Middle frontal gyrus (tissue), 1 donor: ENCODE measurements around the gene PLPP7.
A peak's percentile ranks its signal among the peaks of the same experiment; 100 is the strongest.
"Not testable (repeated sequence)": the region's sequence is repeated elsewhere in the genome, so short reads cannot be mapped to it uniquely, and the experiment has no call there.

Experiments
- DNase-seq: peaks from one replicate; pipeline ENCODE4 v3.0.0-alpha.2; 2015; ENCODE audit warnings: low spot score; ENCODE audit errors: extremely low spot score

PLPP7 gene

DNA sequence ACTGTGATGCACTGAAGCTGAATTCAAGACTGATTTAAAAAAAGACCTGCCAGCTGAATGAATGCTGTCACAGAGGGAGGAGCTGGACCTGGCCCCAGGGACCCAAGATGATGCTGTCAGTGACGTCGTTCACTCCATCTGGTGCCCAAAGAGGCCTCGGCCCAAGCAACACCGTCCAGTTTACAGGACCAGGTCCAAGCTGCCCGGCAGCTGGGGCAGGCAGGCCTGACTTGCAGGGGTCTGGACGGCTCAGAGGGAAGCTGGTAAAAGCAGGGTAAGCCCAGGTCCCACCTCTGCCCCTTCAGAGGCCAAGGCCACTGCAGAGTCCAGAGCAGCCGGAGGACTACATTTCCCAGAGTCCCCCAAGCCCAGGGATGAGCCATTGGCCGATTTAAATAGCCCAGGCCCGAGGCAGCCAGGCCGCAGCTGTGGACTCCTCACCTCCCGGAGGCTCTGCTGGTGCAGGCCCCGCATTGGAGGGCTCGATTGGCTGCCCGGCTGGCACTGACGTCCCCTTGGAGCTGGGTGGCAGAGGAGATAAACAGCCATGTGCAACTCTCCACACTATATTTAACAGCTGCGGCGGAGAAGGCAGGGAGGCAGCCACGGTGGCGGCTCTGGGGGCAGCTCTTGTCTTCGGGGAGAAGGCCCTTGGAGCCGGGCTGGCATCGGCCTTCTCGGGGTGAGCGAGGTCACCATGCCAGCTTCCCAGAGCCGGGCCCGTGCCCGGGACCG lies at the start of gene PLPP7:
Gene PLPP7, plus strand, starts transcription at position 423 of the 735 bp plus-strand sequence. Its CDS starts 275 bp downstream, at position 698.
- DNase-seq, result peak; percentile 82

DNA sequence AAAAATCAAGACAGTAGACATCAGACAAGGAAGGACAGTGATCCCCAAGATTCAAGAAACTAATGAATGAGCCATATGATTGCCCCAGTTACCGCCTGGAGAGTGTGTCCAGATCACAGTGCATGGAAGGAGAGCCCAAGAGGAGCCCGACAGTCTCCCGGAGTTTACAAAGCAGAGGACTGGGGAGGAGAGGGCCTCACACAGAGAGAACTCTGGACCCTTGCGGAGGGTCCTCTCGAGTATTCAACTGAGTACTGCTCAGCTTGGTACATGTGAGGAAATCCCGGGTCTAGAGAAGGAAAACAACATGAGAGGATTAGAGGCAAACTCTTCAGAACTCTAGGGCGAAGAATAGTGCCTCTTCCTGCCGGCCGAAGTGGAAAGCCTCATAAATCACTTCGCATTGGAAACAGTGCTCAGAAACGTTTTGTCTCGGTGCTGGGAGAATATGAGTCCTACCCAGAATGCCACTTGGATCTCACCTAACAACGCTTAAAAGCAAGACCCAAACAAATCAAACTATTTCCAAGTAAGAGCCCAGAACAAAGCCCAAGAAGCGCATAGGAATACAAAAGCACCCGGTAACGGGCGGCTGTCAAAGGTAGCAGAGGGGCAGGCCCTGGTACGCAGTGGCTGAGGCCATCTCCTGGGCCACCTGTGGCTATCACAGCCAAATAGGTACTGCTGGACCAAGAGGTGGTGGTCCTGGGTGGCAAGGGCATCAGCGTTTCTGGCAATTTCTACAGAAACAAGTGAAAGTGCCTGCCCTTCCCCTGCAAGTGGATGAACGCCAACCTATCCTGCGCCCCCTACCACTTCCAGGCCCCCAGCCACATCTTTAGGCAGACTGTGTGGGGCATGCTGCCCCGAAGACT lies 49.2 kb upstream of the PLPP7 start:
- DNase-seq, result no peak

DNA sequence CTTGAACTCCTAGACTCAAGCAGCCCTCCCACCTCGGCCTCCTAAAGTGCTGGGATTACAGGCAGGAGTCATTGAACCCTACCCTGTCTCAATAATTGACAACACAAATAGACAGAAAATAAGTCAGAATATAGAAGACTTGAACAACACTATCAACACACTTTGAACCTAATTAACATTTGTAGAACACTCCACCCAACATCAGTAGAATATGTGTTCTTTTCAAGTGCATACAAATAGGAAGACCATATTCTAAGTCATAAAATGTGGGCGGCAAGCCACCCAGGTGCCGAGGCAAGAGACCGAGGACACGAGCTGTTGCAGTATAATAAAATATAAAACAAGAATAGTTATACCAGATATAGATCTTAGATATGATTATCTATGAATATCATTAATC lies 45.2 kb upstream of the PLPP7 start:
- not testable (repeated sequence) for DNase-seq

DNA sequence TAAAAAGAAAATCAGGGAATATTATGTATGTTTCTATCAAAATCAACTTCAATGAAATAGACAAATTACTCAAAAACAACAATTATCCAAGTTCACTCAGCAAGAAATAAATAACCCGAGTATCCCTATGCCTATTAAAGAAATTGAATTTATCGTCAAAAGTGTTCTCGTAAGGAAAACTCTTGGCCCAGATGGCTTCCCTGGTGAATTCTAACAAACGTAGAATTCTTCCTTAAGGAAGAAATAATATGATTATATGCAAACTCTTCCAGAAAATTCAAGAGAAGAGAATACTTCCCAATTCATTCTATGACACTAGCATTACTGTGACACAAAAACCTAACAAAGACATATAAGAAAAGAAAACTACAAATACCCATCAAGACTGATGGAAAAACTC lies 42.9 kb upstream of the PLPP7 start:
- no peak for DNase-seq

DNA sequence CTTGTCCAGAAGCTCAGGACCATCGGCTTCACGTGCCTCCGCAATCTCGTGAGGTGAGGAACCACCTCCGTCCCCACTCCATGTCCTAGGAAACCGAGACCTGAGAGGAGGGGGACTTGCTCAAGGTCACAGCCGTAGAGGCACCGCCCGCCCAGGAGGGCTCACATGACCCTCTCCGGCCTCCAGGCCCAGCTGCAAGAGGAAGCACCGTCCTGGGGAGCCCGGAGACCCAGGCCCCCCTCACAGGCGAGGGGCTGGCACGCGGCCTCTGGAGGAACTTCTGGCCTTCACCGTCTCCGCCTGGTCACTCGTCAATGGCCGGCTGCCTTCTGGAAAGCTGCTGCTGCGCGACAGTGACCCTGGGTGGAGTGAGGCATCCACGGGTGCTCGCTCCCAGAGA lies 37.4 kb upstream of the PLPP7 start:
- no peak for DNase-seq

DNA sequence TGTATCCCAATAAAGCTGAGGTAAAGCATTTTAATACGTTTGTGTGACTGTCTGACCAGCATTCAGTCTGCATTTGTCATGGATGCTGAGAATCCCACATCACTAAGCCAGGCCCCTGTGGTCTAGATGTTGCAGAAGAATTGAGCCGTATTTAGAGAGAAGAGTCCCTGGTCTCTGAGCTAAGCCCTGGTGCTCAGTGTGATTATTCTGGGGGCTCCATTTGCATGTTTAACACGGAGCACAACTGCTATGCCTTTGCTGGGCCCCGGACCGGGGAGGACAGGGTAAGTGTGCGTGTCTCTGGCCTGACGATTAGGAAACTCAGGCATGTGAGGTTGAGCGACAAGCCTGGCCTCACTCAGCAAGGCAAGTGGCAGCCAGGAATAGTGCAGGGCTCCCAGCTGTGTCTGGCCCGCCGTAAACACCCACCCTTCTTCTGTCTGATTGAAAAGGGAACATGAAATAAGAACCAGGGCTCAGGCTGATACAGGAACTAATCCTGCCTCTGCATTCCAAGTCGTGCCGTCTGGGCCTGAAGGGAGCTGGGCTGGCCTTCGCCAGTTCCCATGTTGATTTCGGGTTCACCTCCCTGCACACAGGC lies 35.5 kb upstream of the PLPP7 start:
- no peak for DNase-seq

DNA sequence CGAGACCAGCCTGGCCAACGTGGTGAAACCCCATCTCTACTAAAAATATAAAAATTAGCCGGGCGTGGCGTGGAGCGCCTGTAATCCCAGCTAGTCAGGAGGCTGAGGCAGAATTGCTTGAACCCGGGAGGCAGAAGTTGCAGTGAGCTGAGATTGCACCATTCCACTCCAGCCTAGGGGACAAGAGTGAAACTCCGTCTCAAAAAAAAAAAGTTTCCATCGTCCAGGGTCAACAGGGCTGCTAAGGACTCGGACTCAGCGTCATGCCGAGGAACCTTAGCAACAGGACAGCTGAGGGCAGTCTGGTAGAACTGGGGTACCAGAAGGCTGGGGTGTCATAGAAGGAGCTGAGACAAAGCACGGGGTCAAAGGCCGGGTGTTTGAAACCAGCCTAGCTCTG lies 34.9 kb upstream of the PLPP7 start:
- no peak for DNase-seq

DNA sequence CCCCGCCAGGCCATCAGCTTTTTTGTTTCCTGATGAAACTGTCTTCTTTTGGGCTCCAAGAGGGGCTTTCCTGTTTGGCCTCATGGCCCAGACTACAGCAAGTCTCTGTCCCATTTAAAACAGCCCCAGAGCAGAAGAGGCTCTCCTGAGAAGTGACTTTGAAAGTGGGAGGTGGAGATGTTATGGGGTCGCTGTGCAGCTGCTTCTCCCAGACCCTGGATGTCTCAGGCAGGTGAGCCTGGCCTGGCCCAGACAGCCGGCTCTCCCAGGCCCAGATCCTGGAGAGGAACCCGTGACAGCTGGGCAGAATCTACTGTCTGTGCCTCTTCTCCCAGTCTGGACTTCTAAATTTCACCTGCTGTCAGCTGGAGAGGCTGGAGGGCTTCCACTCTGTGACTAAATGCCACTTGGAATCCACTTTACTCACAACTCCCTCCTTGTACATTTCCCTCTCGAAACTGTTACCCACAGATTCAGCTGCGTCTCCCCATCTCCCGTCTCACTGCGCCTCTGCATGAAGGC lies 33.8 kb upstream of the PLPP7 start:
- no peak for DNase-seq

DNA sequence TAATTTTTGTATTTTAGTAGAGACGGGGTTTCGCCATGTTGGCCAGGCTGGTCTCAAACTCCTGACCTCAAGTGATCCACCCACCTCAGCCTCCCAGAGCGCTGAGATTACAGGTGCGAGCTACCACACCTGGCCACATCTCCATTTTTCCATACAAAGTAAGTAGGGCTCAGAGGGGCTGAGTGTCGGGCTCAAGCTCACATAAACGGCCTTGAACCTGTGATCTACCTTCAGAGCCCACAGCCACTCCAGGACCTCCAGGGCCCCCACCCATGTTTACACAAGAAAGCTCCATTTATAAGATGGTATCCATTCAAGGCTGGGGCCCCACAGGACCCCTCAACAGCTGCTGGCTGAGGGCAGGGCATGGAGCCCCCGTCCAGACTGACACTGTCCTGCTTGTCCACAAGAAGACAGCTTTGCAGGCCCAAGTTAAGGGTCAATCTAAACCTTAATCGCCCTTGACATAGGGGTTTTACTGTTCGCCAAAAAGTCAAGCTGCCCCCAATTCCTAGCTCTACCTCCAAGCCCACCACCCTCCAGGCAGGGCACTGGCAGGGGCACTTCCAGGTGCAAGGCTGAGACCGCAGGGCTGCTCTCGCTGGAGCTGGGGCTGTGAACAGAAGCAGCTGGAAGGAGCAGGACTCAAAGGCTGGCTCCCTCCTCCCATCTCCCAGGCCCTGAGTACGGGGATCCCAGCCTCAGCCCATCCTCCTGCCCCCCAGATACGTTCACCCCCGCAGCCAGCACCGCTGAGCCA lies 32.1 kb upstream of the PLPP7 start:
- DNase-seq, result no peak

DNA sequence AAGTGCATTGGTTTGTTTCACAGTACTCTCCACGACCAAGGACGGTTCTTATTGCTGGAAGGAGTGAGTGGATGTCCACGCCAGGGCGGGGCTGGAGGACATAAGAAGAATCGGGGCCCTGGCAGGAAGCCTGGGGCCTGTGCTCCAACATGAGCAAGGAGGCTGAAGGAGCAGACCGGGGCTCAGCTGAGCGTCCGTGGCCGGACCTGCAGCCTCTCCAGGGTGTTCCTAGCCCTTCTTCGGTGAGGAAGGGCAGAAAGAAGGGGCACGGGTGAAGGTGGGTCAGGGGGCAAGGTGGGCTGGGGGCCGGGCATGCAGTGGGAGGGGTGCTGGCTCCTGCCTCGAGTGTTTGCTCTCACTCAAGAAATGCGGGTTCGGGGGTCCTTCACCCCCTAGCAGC lies 31.3 kb upstream of the PLPP7 start:
- no peak for DNase-seq

DNA sequence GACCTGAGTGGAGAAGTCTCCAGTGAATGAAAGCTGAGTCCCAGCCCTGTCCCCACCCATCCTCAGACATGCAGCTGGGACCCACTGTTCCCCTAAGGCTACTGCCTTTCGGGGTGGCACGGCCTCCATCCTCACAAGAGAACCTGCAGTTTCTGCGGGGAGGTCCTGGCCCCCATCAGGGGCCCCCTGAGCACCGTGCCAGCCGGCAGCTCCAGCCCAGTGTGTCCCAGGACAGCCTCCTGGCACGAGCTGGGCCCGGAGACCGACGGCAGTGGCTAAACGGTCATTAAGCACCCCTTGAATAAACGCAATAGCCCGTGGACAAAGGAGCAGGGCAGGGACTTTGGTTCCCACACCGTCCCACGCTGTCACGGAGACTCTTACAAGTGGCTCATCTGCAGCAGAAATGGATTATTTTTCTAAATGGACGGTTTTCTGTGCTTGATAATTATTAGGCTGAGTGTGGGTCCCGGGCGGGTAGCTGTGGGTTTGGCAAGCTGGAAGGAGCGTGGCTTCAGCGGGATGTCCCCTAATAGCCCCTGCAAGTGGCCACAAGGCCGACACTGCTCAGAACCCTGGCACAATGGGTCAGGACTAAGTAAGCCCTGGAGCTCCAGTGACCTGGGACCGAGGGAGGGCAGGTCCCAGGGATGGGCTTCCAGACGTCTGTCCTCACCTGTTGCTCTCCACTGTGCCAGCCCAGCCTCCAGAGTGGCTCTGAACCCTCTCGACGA lies 30.7 kb upstream of the PLPP7 start:
- DNase-seq, result no peak

DNA sequence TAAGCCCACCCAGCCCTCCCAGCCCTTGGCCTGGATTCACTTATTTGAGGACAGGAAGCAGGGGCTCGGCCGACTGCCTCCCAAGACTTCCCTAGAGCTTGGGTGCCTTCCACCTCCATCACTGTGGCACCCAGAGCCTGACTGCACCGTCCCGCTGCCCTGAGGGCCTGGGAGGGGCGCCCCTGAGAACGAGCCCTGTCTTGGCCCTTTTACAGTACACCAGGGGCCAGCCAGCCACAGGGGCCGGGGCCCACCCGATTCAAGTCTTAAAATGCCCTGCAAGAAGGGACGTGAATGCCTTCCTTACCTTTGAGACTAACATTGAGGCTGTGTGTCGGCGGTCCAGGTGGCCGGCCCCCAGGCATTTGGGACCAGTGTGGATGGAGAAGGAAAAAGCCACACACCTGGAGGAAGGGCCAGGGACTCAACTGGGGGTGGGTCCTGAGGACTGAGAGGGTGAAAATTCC lies 30.1 kb upstream of the PLPP7 start:
- no peak for DNase-seq

DNA sequence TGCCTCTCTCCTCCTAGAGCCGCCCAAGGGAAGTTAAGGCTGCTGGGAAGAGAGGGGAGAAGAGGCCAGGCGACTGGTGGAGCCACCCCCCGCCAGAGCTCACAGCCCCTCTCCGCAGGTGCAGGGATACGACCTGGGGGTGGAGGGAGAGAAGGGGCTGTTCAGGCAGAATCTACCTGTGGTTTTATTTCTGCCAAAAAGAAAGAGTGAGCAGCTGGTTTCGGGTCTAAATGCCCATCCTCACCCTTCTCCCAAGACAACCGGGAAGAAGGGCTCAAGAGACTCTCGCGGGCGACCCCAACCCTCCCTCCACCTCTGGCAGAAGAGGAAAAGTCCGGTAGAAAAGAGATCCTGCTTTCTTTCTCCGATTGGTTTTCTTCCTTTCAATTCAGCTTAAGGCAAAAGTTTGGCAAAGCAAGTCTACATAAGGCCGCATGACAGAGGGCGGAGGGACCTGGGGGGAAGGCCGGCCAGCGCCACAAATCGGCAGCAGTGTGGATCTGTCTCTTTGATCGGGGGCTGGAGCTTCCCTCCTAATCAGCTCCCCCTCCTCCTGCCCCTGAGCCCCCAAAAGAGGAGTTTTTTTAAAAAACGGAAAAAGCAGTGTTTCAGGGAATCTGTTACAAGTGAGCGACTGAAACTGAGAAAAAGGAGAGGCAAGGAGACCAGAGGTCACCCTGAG lies 29.5 kb upstream of the PLPP7 start:
- DNase-seq, result no peak

DNA sequence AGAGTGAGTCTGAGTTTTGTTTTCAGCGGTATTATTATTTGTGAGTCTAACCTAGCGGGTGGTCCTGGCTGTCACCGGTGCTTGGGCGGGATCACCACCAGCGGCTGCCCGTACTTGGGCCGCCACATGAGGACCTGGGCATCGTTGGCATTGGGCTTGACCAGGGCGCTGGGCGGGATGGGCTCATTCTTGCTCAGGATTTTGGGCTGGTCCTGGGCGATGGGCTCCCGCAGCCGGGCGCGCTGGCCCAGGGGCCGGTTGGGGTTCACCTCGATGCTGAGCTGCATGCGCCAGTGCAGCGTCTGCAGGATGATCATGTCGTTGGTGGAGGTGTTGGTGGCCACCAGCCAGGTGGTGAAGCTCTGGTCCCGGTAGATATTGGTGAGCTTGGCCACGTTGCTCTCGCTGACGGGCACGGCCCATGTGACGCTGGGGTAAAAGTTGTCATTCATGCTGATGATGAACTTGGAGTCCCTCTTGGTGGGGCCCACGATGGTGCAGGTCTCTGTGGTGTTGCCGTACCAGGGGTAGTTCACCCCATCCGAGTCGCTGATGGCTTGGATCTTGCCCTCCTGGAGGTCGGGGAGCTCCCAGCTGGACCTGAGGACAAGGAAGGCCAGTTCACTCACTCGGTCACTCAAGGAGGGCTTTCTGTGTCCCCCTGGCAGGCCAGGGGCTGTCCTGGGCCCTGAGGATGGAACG lies 28.6 kb upstream of the PLPP7 start:
- DNase-seq, result no peak

DNA sequence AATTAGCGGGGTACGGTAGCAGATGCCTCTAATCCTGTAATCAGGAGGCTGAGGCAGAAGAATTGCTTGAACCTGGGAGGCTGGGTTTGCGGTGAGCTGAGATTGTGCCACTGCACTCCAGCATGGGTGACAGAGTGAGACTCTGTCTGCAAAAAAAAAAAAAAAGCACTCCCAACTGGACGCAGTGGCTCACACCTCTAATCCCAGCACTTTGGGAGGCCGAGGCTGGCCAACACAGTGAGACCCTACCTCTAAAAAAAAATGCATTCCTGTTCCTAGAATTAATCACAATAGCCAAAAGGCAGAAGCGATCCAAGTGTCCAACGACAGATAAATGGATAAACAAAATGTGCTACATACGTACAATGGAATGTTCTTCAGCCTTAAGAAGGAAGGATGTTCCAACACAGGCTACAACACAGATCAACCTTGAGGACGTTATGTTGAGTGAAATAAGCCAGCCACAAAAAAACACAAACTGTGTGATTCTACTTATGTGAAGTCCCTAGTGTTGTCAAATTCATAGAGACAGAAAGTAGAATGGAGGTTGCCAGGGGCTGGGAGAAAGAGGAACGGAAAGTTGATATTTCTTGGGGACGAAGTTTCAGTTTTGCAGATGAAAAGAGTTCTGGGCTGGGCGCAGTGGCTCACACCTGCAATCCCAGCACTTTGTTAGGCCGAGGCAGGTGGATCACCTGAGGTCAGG lies 27.0 kb upstream of the PLPP7 start:
- DNase-seq, result no peak

DNA sequence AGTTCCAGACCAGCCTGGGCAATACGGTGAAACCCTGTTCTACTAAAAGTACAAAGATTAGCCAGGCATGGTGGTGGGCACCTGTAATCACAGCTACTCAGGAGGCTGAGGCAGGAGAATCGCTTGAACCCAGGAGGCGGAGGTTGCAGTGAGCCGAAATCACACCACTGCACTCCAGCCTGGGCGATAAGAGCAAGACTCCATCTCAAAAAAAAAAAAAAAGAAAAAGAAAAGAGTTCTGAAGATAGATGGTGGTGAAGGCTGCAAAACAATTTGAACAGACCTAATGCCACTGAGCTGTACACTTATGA lies 26.5 kb upstream of the PLPP7 start:
- DNase-seq, result not testable (repeated sequence)

DNA sequence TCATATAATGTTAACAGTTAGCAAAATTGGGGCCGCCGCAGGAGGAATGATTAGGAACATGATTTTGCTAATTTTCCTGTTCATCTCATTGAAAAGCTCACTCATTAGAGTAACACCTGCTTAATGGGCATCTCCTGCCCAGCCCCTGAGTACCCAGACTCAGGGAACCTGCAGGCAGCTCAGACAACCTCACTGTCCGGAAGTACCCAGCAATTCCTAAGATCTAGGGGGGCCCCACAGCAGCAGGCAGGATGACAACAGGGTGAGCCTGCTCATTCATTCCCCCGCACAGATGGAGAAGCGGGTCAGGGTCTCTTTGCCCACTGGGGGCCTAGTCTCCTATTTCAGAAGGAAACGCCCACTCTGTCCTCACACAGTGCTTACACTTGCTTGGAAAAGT lies 25.8 kb upstream of the PLPP7 start:
- DNase-seq, result no peak

DNA sequence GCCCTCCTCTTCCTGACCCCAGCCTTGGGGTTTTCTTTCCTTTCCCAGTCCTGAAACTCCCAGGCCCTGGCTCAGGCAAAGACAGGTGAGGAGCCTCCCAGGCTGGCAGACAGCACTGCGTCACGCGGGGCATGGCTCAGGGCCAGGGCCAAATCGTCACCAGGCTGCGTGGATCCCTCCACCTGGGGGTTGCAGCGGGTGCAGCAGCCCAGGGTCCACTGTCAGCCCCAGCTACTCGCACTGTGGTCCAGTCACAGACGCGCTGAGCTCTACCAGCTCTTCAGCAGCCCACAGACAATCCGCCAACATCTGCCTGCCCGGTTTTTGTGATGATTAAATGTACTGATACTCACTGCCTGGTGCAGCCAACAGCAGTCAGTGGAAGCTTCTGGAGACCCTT lies 25.3 kb upstream of the PLPP7 start:
- DNase-seq, result no peak
